ENCODE measurements around the gene CMTM2. TPM values are rescaled to one million over a fixed set of nuclear protein-coding genes. Genes with fewer than 3 reads are reported as not detected.

The CMTM2 gene
- total and polyA plus RNA-seq, 9 of the 15 experiments (the other 6 are each of a cell fraction or from before 2014, with no cell fraction given), result not detected

DNA sequence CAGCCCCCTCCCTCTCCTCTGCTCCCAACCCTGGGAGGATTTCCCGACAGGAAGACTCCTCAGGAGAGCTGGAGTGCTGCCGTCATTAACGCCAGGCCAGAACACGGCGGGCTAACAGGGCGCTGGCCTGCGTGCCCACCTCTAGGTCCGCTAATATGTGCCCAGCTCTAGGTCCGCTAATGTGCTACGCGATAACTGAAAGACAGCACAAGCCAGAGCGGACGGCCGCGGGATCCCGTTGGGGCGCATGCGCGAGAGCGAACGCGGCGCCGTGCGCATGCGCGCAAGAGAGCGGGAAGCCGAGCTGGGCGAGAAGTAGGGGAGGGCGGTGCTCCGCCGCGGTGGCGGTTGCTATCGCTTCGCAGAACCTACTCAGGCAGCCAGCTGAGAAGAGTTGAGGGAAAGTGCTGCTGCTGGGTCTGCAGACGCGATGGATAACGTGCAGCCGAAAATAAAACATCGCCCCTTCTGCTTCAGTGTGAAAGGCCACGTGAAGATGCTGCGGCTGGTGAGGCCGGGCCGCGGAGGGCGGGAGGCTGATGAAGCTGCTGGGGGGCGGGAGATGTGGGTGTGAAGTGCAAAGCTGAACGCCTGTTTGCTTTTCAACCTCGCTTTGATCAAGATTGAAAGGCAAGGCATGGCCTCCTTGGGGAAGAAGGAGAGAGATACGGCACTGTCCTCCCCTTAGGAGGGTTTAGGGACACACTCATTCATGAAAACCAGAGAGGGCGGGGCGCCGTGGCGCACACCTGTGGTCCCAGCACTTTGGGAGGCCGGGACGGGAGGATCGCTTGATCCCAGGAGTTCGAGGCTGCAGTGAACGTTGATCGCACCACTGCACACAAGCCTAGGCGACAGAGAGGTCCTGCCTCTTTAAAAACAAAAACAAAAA is 26.7 kb upstream of the CMTM2 start, which contains the start of gene CKLF (continued):
- TF ChIP-seq PPARD (CRISPR knock-in tag; IDR thresholded peaks at IDR 0.05) (no peak), ZNF668 (CRISPR knock-in tag; IDR thresholded peaks at IDR 0.05) (0 out of 2 replicates have a peak, but pooled peaks have one; percentile 52), MTA3 (IDR thresholded peaks at IDR 0.05; ENCODE audit: borderline replicate concordance) (peak; percentile 64; the same call in 1 of the 2 replicates), U2AF2 (optimal IDR thresholded peaks at IDR 0.05; ENCODE audit: low read depth, low read length) (no peak), MTF1 (CRISPR knock-in tag; IDR thresholded peaks at IDR 0.05; ENCODE audit: borderline replicate concordance) (0 out of 2 replicates have a peak, but pooled peaks have one; percentile 23), PCBP1 (IDR thresholded peaks at IDR 0.05; ENCODE audit: low read depth, low read length, poor library complexity, severe bottlenecking) (no peak), RAD51 (IDR thresholded peaks at IDR 0.05; ENCODE audit: borderline replicate concordance, low read depth) (peak; percentile 22; the same call in 1 of the 2 replicates), TFAP4 (CRISPR knock-in tag; IDR thresholded peaks at IDR 0.05; ENCODE audit: borderline replicate concordance) (peak; percentile 98), TGIF2 (CRISPR knock-in tag; IDR thresholded peaks at IDR 0.05) (no peak), PATZ1 (CRISPR knock-in tag; IDR thresholded peaks at IDR 0.05; ENCODE audit: borderline replicate concordance) (no peak), FOSL1 (tag; conservative IDR thresholded peaks at IDR 0.05) (no peak), ZNF512 (tag; IDR thresholded peaks at IDR 0.05) (no peak), EP300 (IDR thresholded peaks at IDR 0.05; ENCODE audit: low read length) (no peak; the same call in 1 of the 2 replicates), CBFA2T2 (conservative IDR thresholded peaks at IDR 0.05) (no peak), BRCA1 (IDR thresholded peaks at IDR 0.05) (no peak), BRCA1 (CRISPR knock-in tag; IDR thresholded peaks at IDR 0.05) (peak; percentile 99), ELF4 (CRISPR knock-in tag; IDR thresholded peaks at IDR 0.05) (0 out of 2 replicates have a peak, but pooled peaks have one; percentile 2), XRCC3 (IDR thresholded peaks at IDR 0.05) (no peak), BRF1 (IDR thresholded peaks at IDR 0.05; ENCODE audit: borderline replicate concordance, extremely low read depth, insufficient read length) (no peak), SRSF7 (optimal IDR thresholded peaks at IDR 0.05; ENCODE audit: low read depth, low read length) (no peak), KLF16 (IDR thresholded peaks at IDR 0.05) (no peak)
- TF ChIP-seq, protein P1, sequence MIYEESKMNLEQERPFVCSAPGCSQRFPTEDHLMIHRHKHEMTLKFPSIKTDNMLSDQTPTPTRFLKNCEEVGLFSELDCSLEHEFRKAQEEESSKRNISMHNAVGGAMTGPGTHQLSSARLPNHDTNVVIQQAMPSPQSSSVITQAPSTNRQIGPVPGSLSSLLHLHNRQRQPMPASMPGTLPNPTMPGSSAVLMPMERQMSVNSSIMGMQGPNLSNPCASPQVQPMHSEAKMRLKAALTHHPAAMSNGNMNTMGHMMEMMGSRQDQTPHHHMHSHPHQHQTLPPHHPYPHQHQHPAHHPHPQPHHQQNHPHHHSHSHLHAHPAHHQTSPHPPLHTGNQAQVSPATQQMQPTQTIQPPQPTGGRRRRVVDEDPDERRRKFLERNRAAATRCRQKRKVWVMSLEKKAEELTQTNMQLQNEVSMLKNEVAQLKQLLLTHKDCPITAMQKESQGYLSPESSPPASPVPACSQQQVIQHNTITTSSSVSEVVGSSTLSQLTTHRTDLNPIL (CRISPR knock-in tag; IDR thresholded peaks at IDR 0.05), result no peak

Measured in K562 (cell line).